IMR-90 (cell line): ENCODE data around the gene PALLD. TPM values are rescaled to one million over a fixed set of nuclear protein-coding genes. Genes with fewer than 3 reads are reported as not detected.

ENCODE experiments used
- ATAC-seq: fragments of 200-7000 bp; cut with Tn5 transposase; 2 replicates; pipeline ENCODE4 v1.9.1; 2020; ENCODE audit warnings: low read depth, mild to moderate bottlenecking, moderate library complexity
- BruUV-seq: library from RNA; stranded (reverse); fragments of 400-500 nt; replicated peaks from 2 replicates; lab custom pipeline; 2021; lab: Mats Ljungman, UMichigan
- CTCF ChIA-PET: fragments of 300-600 bp; formaldehyde crosslinking; extraction: SDS; loops from one replicate; lab custom pipeline; 2021; ENCODE audit warnings: antibody characterized with exemption; lab: Yijun Ruan, JAX
- POLR2A ChIA-PET: fragments of 300-600 bp; sonication (Branson Sonifier 250); formaldehyde crosslinking; loops from one replicate; lab custom pipeline; 2022; ENCODE audit warnings: antibody characterized with exemption; ENCODE audit not compliant: unreplicated experiment; lab: Charles Lee
- DNase-seq: peaks from one replicate; pipeline ENCODE4 v3.0.0; 2013
- H2AFZ ChIP-seq: replicated peaks from 2 replicates; pipeline ENCODE3; 2013; ENCODE audit warnings: low read length, mild to moderate bottlenecking; ENCODE audit not compliant: poor library complexity
- H2AK5ac ChIP-seq: 2 replicates; pipeline ENCODE4 v1.6.1; 2013; ENCODE audit warnings: low read depth, low read length, inconsistent platforms
- H2AK9ac ChIP-seq: replicated peaks from 2 replicates; pipeline ENCODE3; 2013; ENCODE audit warnings: mild to moderate bottlenecking, low read depth, low read length, moderate library complexity; ENCODE audit not compliant: poor library complexity
- H2BK120ac ChIP-seq: 2 replicates; pipeline ENCODE4 v1.6.1; 2013; ENCODE audit warnings: low read depth, low read length, inconsistent platforms
- H2BK15ac ChIP-seq: 3 replicates; pipeline ENCODE4 v1.6.1; 2013; ENCODE audit warnings: low read depth, low read length, inconsistent platforms
- H2BK20ac ChIP-seq: 2 replicates; pipeline ENCODE4 v1.6.1; 2013; ENCODE audit warnings: low read depth, mild to moderate bottlenecking, inconsistent platforms, low read length, moderate library complexity
- H2BK5ac ChIP-seq: 2 replicates; pipeline ENCODE4 v1.6.1; 2013; ENCODE audit warnings: mild to moderate bottlenecking, low read depth, low read length, inconsistent platforms; ENCODE audit not compliant: poor library complexity, severe bottlenecking
- H3K14ac ChIP-seq: replicated peaks from 2 replicates; pipeline ENCODE4 v1.6.1; 2013; ENCODE audit warnings: low read depth, low read length, inconsistent platforms
- H3K18ac ChIP-seq: 2 replicates; pipeline ENCODE4 v1.6.1; 2013; ENCODE audit warnings: low read depth, low read length, control low read depth
- H3K23ac ChIP-seq: 2 replicates; pipeline ENCODE4 v1.6.1; 2013; ENCODE audit warnings: low read depth, low read length, inconsistent platforms
- H3K27ac ChIP-seq: 2 replicates; pipeline ENCODE4 v1.5.1; 2013; ENCODE audit warnings: mild to moderate bottlenecking, control low read depth, low read length; ENCODE audit not compliant: insufficient read depth
- H3K27me3 ChIP-seq: 2 replicates; pipeline ENCODE4 v1.6.1; 2013; ENCODE audit warnings: low read length; ENCODE audit not compliant: control insufficient read depth, insufficient read depth
- H3K36me3 ChIP-seq: 2 replicates; pipeline ENCODE4 v1.6.1; 2013; ENCODE audit warnings: low read length, mixed read lengths; ENCODE audit not compliant: control insufficient read depth, insufficient read depth
- H3K4ac ChIP-seq: 2 replicates; pipeline ENCODE4 v1.6.1; 2013; ENCODE audit warnings: low read depth, low read length, inconsistent platforms
- H3K4me1 ChIP-seq: 2 replicates; pipeline ENCODE4 v1.6.1; 2013; ENCODE audit warnings: low read length, mixed read lengths; ENCODE audit not compliant: control insufficient read depth, insufficient read depth
- H3K4me2 ChIP-seq: 2 replicates; pipeline ENCODE4 v1.6.1; 2013; ENCODE audit warnings: low read depth, mild to moderate bottlenecking, control low read depth, low read length, moderate library complexity
- H3K4me3 ChIP-seq: 2 replicates; pipeline ENCODE4 v1.5.1; 2013; ENCODE audit warnings: low read depth, mild to moderate bottlenecking, control low read depth, low read length, moderate library complexity; ENCODE audit not compliant: insufficient read depth
- H3K56ac ChIP-seq: 2 replicates; pipeline ENCODE4 v1.6.1; 2013; ENCODE audit warnings: low read length, inconsistent platforms; ENCODE audit not compliant: insufficient read depth; ENCODE audit errors: extremely low read depth
- H3K79me1 ChIP-seq, 2 experiments: 2 replicates each; pipeline ENCODE4 v1.6.1; 2013; ENCODE audit warnings: low read length in 2 of 2, inconsistent platforms in 1 of 2, low read depth in 1 of 2
- H3K9ac ChIP-seq: 2 replicates; pipeline ENCODE4 v1.6.1; 2013; ENCODE audit warnings: low read depth, low read length, control low read depth
- H3K9me1 ChIP-seq: 2 replicates; pipeline ENCODE4 v1.6.1; 2013; ENCODE audit warnings: low read length, inconsistent platforms; ENCODE audit not compliant: insufficient read depth
- H3K9me3 ChIP-seq: 2 replicates; pipeline ENCODE4 v1.6.1; 2013; ENCODE audit warnings: low read length; ENCODE audit not compliant: control insufficient read depth, insufficient read depth
- H4K20me1 ChIP-seq: 2 replicates; pipeline ENCODE4 v1.6.1; 2013; ENCODE audit warnings: low read length, inconsistent platforms; ENCODE audit not compliant: insufficient read depth
- H4K5ac ChIP-seq: 2 replicates; pipeline ENCODE4 v1.6.1; 2013; ENCODE audit warnings: mild to moderate bottlenecking, low read depth, low read length, control low read depth
- H4K8ac ChIP-seq, 2 experiments: 2 replicates each; pipeline ENCODE4 v1.6.1; 2013; ENCODE audit warnings: low read depth in 2 of 2, low read length in 2 of 2, control low read depth in 1 of 2, inconsistent platforms in 1 of 2
- H4K91ac ChIP-seq: 2 replicates; pipeline ENCODE4 v1.6.1; 2013; ENCODE audit warnings: low read depth, low read length, inconsistent platforms; ENCODE audit not compliant: insufficient read depth
- FOS ChIP-seq: fragments of 150-350 bp; IDR thresholded peaks from 2 replicates; pipeline ENCODE4 v1.6.1; 2016; ENCODE audit warnings: low read depth, low read length
- WGBS, 2 experiments: methylation state at CpG; one replicate each; pipeline versions ENCODE4 v1.1.5 to v1.1.7; 2013; ENCODE audit warnings: missing lambda C conversion rate in 2 of 2; ENCODE audit not compliant: insufficient read length in 1 of 2; ENCODE audit errors: extremely low coverage in 2 of 2; 5-methylcytosine and 5-hydroxymethylcytosine counted together
- dilution Hi-C: fragments of 300-500 bp; cut with HindIII; formaldehyde crosslinking; loops from one replicate; pipeline ENCODE4 v1.14.3; 2018; ENCODE audit warnings: low sequenced_read_pairs; ENCODE audit not compliant: unreplicated experiment
- in situ Hi-C: fragments of 300-500 bp; cut with MboI; formaldehyde crosslinking; loops from 3 replicates; pipeline ENCODE4 v1.14.3; 2019; ENCODE audit warnings: low sequenced_read_pairs, inconsistent platforms, mixed read lengths
- intact Hi-C: fragments of 100-400 bp; cut with micrococcal nuclease; formaldehyde crosslinking; loops from 2 replicates; pipeline ENCODE4 v1.10.0; 2022
- polyA plus RNA-seq, 3 experiments: library from polyadenylated mRNA; depleted of rRNA; stranded (reverse); fragments of >200 nt; gene quantifications; 2 replicates each; pipeline ENCODE4 v1.2.3, GENCODE V29; 2012; ENCODE audit warnings: low replicate concordance in 1 of 3
- total RNA-seq: library from RNA; depleted of rRNA; stranded (reverse); fragments of >200 nt; gene quantifications from 2 replicates; pipeline ENCODE4 v1.2.3, GENCODE V29; 2012

PALLD gene
- total and polyA plus RNA-seq, 2 of the 4 experiments (the other 2 are of a cell fraction) = 91.0 to 91.9 TPM

DNA sequence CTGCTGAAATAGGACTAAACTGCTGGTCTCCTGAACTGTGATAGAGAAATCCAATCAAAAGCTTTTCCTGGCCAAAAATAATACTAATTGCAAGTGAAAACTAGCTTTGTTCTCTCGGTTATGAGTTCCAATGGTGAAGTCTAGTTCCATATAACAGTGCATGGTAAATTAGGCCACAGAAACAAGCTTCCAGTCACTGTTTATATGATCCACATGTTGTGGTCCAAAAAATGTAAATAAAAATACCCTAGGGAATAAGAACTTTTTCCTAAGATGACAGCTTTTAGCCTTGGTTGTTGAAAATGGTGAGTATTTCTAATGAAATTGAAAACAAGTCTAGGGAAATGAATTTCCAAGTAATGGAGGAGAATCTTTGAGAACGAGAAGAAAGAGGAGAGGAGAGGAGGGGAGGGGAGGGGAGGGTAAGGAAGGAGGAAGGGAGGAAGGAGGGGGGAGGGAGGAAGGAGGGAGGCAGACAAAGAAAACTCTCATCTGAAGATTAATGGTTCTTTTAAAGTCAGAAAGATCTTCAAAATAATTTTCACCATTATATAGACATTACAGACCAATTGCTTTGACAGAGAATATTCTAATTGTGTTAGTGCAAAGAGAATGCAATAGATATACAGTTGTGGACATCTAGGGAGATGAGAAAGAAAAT, 26.1 kb downstream of the PALLD start:
- ATAC-seq = peak; percentile 57; the same call in 1 of the 2 replicates

More for the DNA sequence above, 26.1 kb downstream of the PALLD start:
- no peak overlapping the region for H2AK5ac ChIP-seq
- H3K56ac ChIP-seq = no peak overlapping the region
- H2BK120ac ChIP-seq = no peak overlapping the region
- no peak overlapping the region for H2BK5ac ChIP-seq
- H3K27me3 ChIP-seq = no peaks in the 10 kb centered on the region
- H3K23ac ChIP-seq = no peak overlapping the region
- no peaks in the 10 kb centered on the region for H3K9me3 ChIP-seq
- peak overlapping the region; percentile 41 for H2BK20ac ChIP-seq
- no peak overlapping the region for H3K4me2 ChIP-seq
- H4K8ac ChIP-seq = no peak overlapping the region
- dilution Hi-C loops (no loop called here), in situ Hi-C loops (loop anchor here (25.0 kb wide), 2 partner anchors 111 to 336 kb away; no protein-coding TSS in a partner anchor), intact Hi-C loops (loop anchor here (5.0 kb wide), 1 partner anchor 189 kb away; no protein-coding TSS in a partner anchor)
- H2AFZ ChIP-seq = no peak overlapping the region
- H3K9ac ChIP-seq = no peak overlapping the region
- H3K4me3 ChIP-seq = no peak overlapping the region
- H3K36me3 ChIP-seq = no peaks in the 10 kb centered on the region
- POLR2A ChIA-PET = interaction anchor here (0.6 to 0.7 kb wide), 2 partner anchors 12 to 243 kb away, joined by 3 to 4 read pairs; no protein-coding TSS in a partner anchor
- no peak overlapping the region for H3K4ac ChIP-seq
- 100% methylated on average over 1 of the region's 2 CpGs; no CpG with 5 or more reads in 1 of the 2 experiments for WGBS, 2 experiments
- CTCF ChIA-PET = interaction anchor here (0.8 kb wide), 1 partner anchor 61 kb away, joined by 3 read pairs; no protein-coding TSS in a partner anchor
- H3K18ac ChIP-seq = no peak overlapping the region; the same call in 1 of the 2 replicates
- no peak overlapping the region for H2AK9ac ChIP-seq
- no peak overlapping the region for H4K91ac ChIP-seq
- H2BK15ac ChIP-seq = no peak overlapping the region
- no peak overlapping the region for H3K14ac ChIP-seq
- TF ChIP-seq FOS = no peak
- no peak overlapping the region for H3K27ac ChIP-seq
- H3K4me1 ChIP-seq = peaks cover 11% of the 10 kb centered on the region
- no peak overlapping the region for H4K5ac ChIP-seq
- BruUV-seq = no TSS peak
- H3K9me1 ChIP-seq = peaks cover 9% of the 10 kb centered on the region
- H4K20me1 ChIP-seq = no peaks in the 10 kb centered on the region
- no peaks in the 10 kb centered on the region for H3K79me1 ChIP-seq
- DNase-seq = peak; percentile 31
